ENCODE measurements around the gene LRRFIP2. TPM values are rescaled to one million over a fixed set of nuclear protein-coding genes. Genes with fewer than 3 reads are reported as not detected.

The LRRFIP2 gene
- total and polyA plus RNA-seq, 2 of the 8 experiments (the other 6 are each of a cell fraction or from before 2014, with no cell fraction given) = 8.8 to 25.6 TPM

GRCh38 chr3:37015642-37016041 lies 158.7 kb downstream of the LRRFIP2 start:
- Histone ChIP-seq H3K4ac (replicated peaks; ENCODE audit: insufficient read length, low read depth, low read length) (no peak overlapping the region), H2BK15ac (ENCODE audit: low read length) (no peak overlapping the region), H3K23ac (ENCODE audit: insufficient read length) (no peak overlapping the region), H3K18ac (ENCODE audit: extremely low read depth, low read length) (no peak overlapping the region), H3K4me2 (ENCODE audit: insufficient read depth in 1 of 2, low read depth in 2 of 2, low read length in 2 of 2) (no peak overlapping the region), H3K4me1 (replicated peaks in 1 of 4; ENCODE audit: control insufficient read depth in 3 of 4, insufficient read depth in 4 of 4, low read length in 3 of 4) (no peaks in the 10 kb centered on the region; a peak in 1 of 7 replicates), H4K20me1 (replicated peaks in 1 of 2; ENCODE audit: control insufficient read depth in 1 of 2, insufficient read depth in 2 of 2, low read length in 2 of 2) (peaks cover 0 to 2% of the 10 kb centered on the region in 2 experiments), H4K5ac (ENCODE audit: insufficient read length, low read depth, low read length) (no peak overlapping the region), H4K8ac (ENCODE audit: extremely low read depth, insufficient read depth, low read length) (no peak overlapping the region), H3K14ac (ENCODE audit: insufficient read length) (no peak overlapping the region), H2BK120ac (replicated peaks; ENCODE audit: low read depth, low read length) (no peak overlapping the region), H2BK5ac (ENCODE audit: low read depth, low read length) (no peak overlapping the region), H2BK12ac (ENCODE audit: low read depth, low read length) (no peak overlapping the region), H3K56ac (replicated peaks; ENCODE audit: insufficient read length, low read depth, low read length) (no peak overlapping the region), H3K23me2 (ENCODE audit: low read depth, low read length) (no peaks in the 10 kb centered on the region; the same call in 1 of the 2 replicates), H3K79me1 (ENCODE audit: low read depth, low read length) (no peaks in the 10 kb centered on the region), H3K4me3 (ENCODE audit: extremely low read depth in 1 of 4, insufficient read depth in 2 of 4, low read depth in 3 of 4, low read length in 4 of 4) (no peak overlapping the region), H2BK20ac (ENCODE audit: low read length) (no peak overlapping the region), H3K9ac (replicated peaks in 1 of 4; ENCODE audit: extremely low read depth in 1 of 4, low read depth in 3 of 4, low read length in 3 of 4) (no peak overlapping the region), H3K27me3 (replicated peaks in 1 of 4; ENCODE audit: control insufficient read depth in 3 of 4, extremely low read depth in 1 of 4, insufficient read depth in 3 of 4, low read length in 3 of 4) (no peaks in the 10 kb centered on the region), H2AK5ac (ENCODE audit: low read depth, low read length) (no peak overlapping the region), H3K79me2 (ENCODE audit: control insufficient read depth in 1 of 2, insufficient read depth in 2 of 2, low read length in 2 of 2) (no peaks in the 10 kb centered on the region), H2AFZ (ENCODE audit: low read length) (no peak overlapping the region), H3K27ac (ENCODE audit: low read depth, low read length) (no peak overlapping the region), H3K36me3 (ENCODE audit: control insufficient read depth in 2 of 4, insufficient read depth in 4 of 4, low read length in 3 of 4) (peaks cover 10 to 71% (median 62%) of the 10 kb centered on the region in 4 experiments), H4K91ac (replicated peaks; ENCODE audit: insufficient read length, low read length) (no peak overlapping the region), H3K9me3 (ENCODE audit: insufficient read depth in 2 of 2, low read depth in 1 of 2, low read length in 1 of 2) (no peaks in the 10 kb centered on the region)
- POLR2A ChIA-PET (ENCODE audit: partially characterized antibody) = interaction anchor here (0.7 to 1.2 kb wide), 3 partner anchors 20 to 27 kb away, joined by 3 to 4 read pairs (median 3); partner anchors contain the start of genes EPM2AIP1 and MLH1
- no peak for FAIRE-seq
- WGBS, 2 experiments (ENCODE audit: extremely low coverage in 1 of 2, insufficient coverage in 1 of 2, insufficient read length in 1 of 2, insufficient replicate concordance in 2 of 2, low coverage in 1 of 2, low lambda C conversion rate in 2 of 2, missing lambda C conversion rate in 1 of 2) = 87% methylated on average over 5 of the region's 5 CpGs; no CpG with 5 or more reads in 1 of the 2 experiments
- CTCF ChIA-PET (ENCODE audit: partially characterized antibody) = interaction anchor here (0.7 to 1.0 kb wide), 3 partner anchors 26 to 48 kb away, joined by 3 read pairs; no protein-coding TSS in a partner anchor
- DNase-seq (ENCODE audit: low read depth in 1 of 2, low spot score in 2 of 2) = no peak
- TF ChIP-seq RXRA (IDR thresholded peaks at IDR 0.05; ENCODE audit: insufficient read depth, low read depth, low read length) = no peak
- TF ChIP-seq TAF1 (IDR thresholded peaks at IDR 0.05; ENCODE audit: low read depth, low read length) = no peak
- no peak for TF ChIP-seq CREB1 (IDR thresholded peaks at IDR 0.05)
- no peak for TF ChIP-seq HDAC2 (IDR thresholded peaks at IDR 0.05; ENCODE audit: borderline replicate concordance in 1 of 2, low read depth in 2 of 2, low read length in 2 of 2)
- no peak for TF ChIP-seq TEAD4 (IDR thresholded peaks at IDR 0.05; ENCODE audit: low read depth, low read length)
- TF ChIP-seq NRF1 (IDR thresholded peaks at IDR 0.05; ENCODE audit: low read depth, low read length) = no peak
- no peak for TF ChIP-seq MAFK (IDR thresholded peaks at IDR 0.05; ENCODE audit: low read depth, low read length)
- no peak for TF ChIP-seq RFX5 (IDR thresholded peaks at IDR 0.05; ENCODE audit: borderline replicate concordance, low read depth, low read length)
- no peak for TF ChIP-seq BRCA1 (IDR thresholded peaks at IDR 0.05; ENCODE audit: low read depth, low read length)
- TF ChIP-seq KDM4A (IDR thresholded peaks at IDR 0.05; ENCODE audit: low read depth, low read length, severe bottlenecking) = no peak
- no peak for TF ChIP-seq EP300 (IDR thresholded peaks at IDR 0.05; ENCODE audit: borderline replicate concordance in 1 of 2, low read depth in 2 of 2, low read length in 2 of 2)
- TF ChIP-seq MAX (IDR thresholded peaks at IDR 0.05) = no peak
- no peak for TF ChIP-seq TAF7 (optimal IDR thresholded peaks at IDR 0.05; ENCODE audit: borderline replicate concordance, low read depth, low read length)
- no peak for TF ChIP-seq CHD1 (IDR thresholded peaks at IDR 0.05; ENCODE audit: low read depth, low read length)
- no peak for TF ChIP-seq SP1 (IDR thresholded peaks at IDR 0.05; ENCODE audit: low read depth, low read length)
